ENCODE data around the gene RNU6-8.

GRCh38 chr14:32190673-32191072 is 12.4 kb downstream of the RNU6-8 start:
- no peak for TF ChIP-seq CTCF (IDR thresholded peaks at IDR 0.05)
- no peak for TF ChIP-seq POLR2A (IDR thresholded peaks at IDR 0.05)

Measured in ovary (tissue), 3 donors.